RWPE2 (cell line): ENCODE measurements around the gene GLIPR2.
"Not testable (repeated sequence)": the region's sequence is repeated elsewhere in the genome, so short reads cannot be mapped to it uniquely, and the experiment has no call there.

ENCODE experiments used
- ATAC-seq: fragments of 200-7000 bp; cut with Tn5 transposase; 3 replicates; pipeline ENCODE4 v1.9.1; 2021; ENCODE audit warnings: low read depth
- DNase-seq: peaks from one replicate; pipeline ENCODE4 v3.0.0-alpha.2; 2020; ENCODE audit warnings: low spot score
- H3K27ac ChIP-seq: fragments of 450-650 bp; 2 replicates; pipeline ENCODE4 v1.5.1; 2017; ENCODE audit warnings: mild to moderate bottlenecking; ENCODE audit not compliant: poor library complexity, severe bottlenecking
- H3K27me3 ChIP-seq: fragments of 250-450 bp; sonication (Bioruptor Pico); 2 replicates; pipeline ENCODE4 v1.5.1; 2021; ENCODE audit warnings: mild to moderate bottlenecking, moderate library complexity; ENCODE audit not compliant: insufficient read depth, poor library complexity, severe bottlenecking
- H3K36me3 ChIP-seq: fragments of 250-450 bp; sonication (Bioruptor Pico); 2 replicates; pipeline ENCODE4 v1.5.1; 2020; ENCODE audit warnings: low read depth, mild to moderate bottlenecking, moderate library complexity
- H3K4me1 ChIP-seq: fragments of 250-450 bp; sonication (Bioruptor Pico); 2 replicates; pipeline ENCODE4 v1.5.1; 2021; ENCODE audit warnings: mild to moderate bottlenecking, moderate library complexity; ENCODE audit not compliant: insufficient read depth, poor library complexity, severe bottlenecking
- H3K4me3 ChIP-seq: fragments of 250-450 bp; sonication (Bioruptor Pico); 2 replicates; pipeline ENCODE4 v1.5.1; 2021; ENCODE audit warnings: mild to moderate bottlenecking, moderate library complexity; ENCODE audit not compliant: severe bottlenecking
- H3K9me3 ChIP-seq: fragments of 250-450 bp; sonication (Bioruptor Pico); 2 replicates; pipeline ENCODE4 v1.5.1; 2021; ENCODE audit warnings: mild to moderate bottlenecking, moderate library complexity; ENCODE audit not compliant: severe bottlenecking
- TF ChIP-seq, protein P1 (sequence below): fragments of 450-650 bp; IDR thresholded peaks from one replicate; pipeline ENCODE4 v1.5.1; 2017; ENCODE audit warnings: mild to moderate bottlenecking, moderate library complexity; ENCODE audit not compliant: poor library complexity, severe bottlenecking

GLIPR2 gene

DNA sequence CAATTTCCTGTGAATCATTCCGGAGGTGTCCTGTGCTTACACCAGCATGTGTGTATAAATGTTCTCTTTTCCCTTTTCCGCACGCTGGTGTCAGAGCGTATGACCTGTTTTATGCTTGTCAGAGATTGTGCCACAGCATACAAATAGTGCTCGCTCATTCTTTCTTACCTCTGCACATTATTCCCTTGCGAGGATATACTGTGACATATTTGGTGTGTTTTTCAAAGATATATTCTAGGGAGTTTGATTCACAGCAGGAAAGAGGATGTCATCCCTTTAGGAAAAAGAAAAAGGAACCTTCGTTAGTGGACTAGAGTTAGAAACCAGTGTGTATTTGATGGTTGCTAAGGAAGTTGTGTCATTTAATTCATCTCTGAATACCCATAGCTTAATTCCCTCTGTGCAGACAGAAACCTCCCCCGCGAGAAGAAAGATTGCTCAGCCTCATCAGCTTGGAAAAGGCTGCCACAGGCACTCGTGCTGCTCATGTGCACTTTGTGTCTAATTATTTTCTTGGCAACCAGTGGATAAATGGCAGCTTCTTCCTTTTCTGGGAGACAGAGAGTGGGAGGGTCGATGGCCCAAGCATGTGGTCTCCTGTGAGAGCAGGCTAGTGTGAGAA lies 17.9 kb downstream of the GLIPR2 start:
- Histone ChIP-seq H3K4me3 (no peak overlapping the region), H3K27ac (peak overlapping the region; percentile 44), H3K9me3 (peaks cover 2% of the 10 kb centered on the region), H3K27me3 (no peaks in the 10 kb centered on the region), H3K36me3 (no peaks in the 10 kb centered on the region), H3K4me1 (peaks cover 16% of the 10 kb centered on the region)
- TF ChIP-seq, protein P1, sequence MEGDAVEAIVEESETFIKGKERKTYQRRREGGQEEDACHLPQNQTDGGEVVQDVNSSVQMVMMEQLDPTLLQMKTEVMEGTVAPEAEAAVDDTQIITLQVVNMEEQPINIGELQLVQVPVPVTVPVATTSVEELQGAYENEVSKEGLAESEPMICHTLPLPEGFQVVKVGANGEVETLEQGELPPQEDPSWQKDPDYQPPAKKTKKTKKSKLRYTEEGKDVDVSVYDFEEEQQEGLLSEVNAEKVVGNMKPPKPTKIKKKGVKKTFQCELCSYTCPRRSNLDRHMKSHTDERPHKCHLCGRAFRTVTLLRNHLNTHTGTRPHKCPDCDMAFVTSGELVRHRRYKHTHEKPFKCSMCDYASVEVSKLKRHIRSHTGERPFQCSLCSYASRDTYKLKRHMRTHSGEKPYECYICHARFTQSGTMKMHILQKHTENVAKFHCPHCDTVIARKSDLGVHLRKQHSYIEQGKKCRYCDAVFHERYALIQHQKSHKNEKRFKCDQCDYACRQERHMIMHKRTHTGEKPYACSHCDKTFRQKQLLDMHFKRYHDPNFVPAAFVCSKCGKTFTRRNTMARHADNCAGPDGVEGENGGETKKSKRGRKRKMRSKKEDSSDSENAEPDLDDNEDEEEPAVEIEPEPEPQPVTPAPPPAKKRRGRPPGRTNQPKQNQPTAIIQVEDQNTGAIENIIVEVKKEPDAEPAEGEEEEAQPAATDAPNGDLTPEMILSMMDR, result no peak
- DNase-seq, result no peak
- ATAC-seq, result peak; percentile 39; the same call in 2 of the 3 replicates

DNA sequence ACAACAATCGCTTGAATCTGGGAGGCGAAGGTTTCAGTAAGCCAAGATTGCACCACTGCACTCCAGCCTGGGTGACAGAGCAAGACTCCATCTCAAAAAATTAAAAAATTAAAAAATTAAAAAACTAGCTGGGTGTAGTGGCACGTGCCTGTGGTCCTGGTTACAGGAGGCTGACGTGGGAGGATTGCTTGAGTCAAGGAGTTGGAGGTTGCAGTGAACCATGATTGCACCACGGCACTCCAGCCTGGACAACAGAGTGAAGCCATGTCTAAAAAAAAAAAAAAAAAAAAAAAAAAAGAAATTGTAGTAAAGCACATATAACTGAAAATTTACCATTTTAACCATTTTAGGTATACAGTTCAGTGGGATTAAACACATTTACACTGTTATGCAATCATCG lies 19.6 kb downstream of the GLIPR2 start:
- DNase-seq, result no peak
- Histone ChIP-seq H3K9me3 (peaks cover 2% of the 10 kb centered on the region), H3K4me3 (no peak overlapping the region), H3K27me3 (no peaks in the 10 kb centered on the region), H3K36me3 (no peaks in the 10 kb centered on the region), H3K27ac (no peak overlapping the region), H3K4me1 (peaks cover 16% of the 10 kb centered on the region)
- TF ChIP-seq, protein P1, result no peak
- no peak for ATAC-seq

DNA sequence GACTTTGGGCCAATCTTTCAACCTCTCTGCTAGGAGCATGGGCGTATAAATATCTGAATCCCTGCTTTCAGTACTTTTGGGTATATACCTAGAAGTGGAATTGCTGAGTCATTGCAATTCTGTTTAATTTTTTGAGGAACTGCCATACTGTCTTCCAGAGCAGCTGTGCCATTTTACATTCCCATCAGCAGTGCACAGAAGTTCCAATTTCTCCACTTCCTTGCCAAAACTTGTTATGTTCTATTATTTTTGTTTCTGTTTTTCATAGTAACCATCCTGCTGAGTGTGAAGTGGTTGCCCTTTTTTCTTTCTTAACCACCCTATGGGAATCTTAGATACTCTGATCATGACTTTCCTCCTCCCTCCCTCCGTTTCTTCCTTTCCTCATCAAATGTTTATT lies 21.6 kb downstream of the GLIPR2 start:
- TF ChIP-seq, protein P1, result no peak
- Histone ChIP-seq H3K36me3 (no peaks in the 10 kb centered on the region), H3K27me3 (no peaks in the 10 kb centered on the region), H3K9me3 (peaks cover 2% of the 10 kb centered on the region), H3K4me1 (peaks cover 12% of the 10 kb centered on the region), H3K4me3 (no peak overlapping the region), H3K27ac (no peak overlapping the region)
- no peak for DNase-seq
- no peak for ATAC-seq

DNA sequence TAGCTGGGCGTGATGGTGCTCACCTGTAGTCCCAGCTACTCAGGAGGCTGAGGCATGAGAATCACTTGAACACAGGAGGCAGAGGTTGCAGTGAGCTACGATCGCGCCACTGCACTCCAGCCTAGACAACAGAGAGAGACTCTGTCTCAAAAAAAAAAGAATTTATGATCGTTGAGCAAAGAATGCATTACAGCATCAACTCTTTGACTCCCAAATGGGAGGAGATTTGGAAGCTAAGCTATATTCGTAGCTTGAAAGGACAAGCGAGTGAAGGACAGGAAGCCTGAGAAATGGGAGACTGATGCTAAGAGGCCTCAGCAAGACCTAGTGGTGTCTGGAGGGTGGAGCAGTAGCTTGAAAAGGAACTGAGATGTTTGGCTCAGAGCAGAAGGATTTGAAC lies 22.4 kb downstream of the GLIPR2 start:
- Histone ChIP-seq H3K4me1 (peaks cover 20% of the 10 kb centered on the region), H3K9me3 (peaks cover 2% of the 10 kb centered on the region), H3K27ac (no peak overlapping the region), H3K4me3 (no peak overlapping the region), H3K27me3 (no peaks in the 10 kb centered on the region), H3K36me3 (no peaks in the 10 kb centered on the region)
- TF ChIP-seq, protein P1, result no peak
- ATAC-seq (no peak), DNase-seq (no peak)

DNA sequence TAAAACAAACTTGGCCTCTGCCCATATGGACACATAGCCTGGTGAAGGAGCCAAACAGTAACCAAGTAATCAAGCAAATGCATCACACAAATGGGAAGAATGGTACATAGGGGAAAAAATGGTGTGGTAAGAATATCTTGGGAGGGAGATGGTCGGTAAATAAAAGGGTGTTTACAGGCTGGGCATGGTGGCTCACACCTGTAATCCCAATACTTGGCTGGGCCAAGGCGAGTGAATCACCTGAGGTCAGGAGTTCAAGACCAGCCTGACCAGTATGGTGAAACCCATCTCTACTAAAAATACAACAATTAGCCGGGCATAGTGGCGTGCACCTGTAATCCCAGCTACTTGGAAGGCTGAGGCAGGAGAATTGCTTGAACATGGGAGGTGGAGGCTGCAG lies 23.0 kb downstream of the GLIPR2 start:
- peaks cover 17% of the 10 kb centered on the region for H3K4me1 ChIP-seq
- H3K27me3 ChIP-seq, H3K4me3 ChIP-seq, DNase-seq, ATAC-seq, H3K36me3 ChIP-seq, H3K9me3 ChIP-seq, H3K27ac ChIP-seq: not testable (repeated sequence)

DNA sequence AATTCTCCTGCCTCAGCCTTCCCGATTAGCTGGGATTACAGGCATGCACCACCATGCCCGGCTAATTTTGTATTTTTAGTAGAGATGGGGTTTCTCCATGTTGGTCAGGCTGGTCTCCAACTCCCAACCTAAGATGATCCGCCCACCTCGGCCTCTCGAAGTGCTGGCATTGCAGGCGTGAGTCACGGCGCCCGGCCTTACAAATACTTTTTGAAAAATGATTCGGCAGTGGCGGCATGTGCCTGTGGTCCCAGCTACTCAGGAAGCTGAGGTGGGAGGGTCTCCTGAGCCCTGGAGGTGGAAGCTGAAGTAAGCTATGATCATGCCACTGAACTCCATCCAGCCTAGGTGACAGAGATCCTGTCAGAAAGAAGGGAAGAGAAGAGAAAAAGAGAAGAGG lies 23.6 kb downstream of the GLIPR2 start:
- H3K4me1 ChIP-seq, result peaks cover 14% of the 10 kb centered on the region
- H3K36me3 ChIP-seq, H3K27me3 ChIP-seq, DNase-seq, H3K9me3 ChIP-seq, ATAC-seq, H3K27ac ChIP-seq, H3K4me3 ChIP-seq: not testable (repeated sequence)
